ENCODE measurements around the gene SLCO4A1. TPM values are rescaled to one million over a fixed set of nuclear protein-coding genes. Genes with fewer than 3 reads are reported as not detected.

SLCO4A1 gene
- total and polyA plus RNA-seq, 9 donors, result 1.1 to 10.9 (median 3.7) TPM

- H3K4me1 ChIP-seq (ENCODE audit: insufficient read depth), result peaks cover 4% of the 10 kb centered on the region
- intact Hi-C loops (cut with DNase I), result no loop called here
- TF ChIP-seq EP300 (IDR thresholded peaks at IDR 0.05) (no peak), POLR2A (IDR thresholded peaks at IDR 0.05) (no peak), CTCF (IDR thresholded peaks at IDR 0.05) (no peak)
- no peak overlapping the region for H3K27ac ChIP-seq
- 85 to 86% (median 85%) methylated on average over 11 of the region's 11 CpGs for WGBS, 3 donors
- H3K27me3 ChIP-seq, result no peaks in the 10 kb centered on the region
- DNase-seq, result no peak
- no peaks in the 10 kb centered on the region for H3K9me3 ChIP-seq
- H3K36me3 ChIP-seq, result no peaks in the 10 kb centered on the region
- H3K4me3 ChIP-seq, result no peak overlapping the region
These were observed 36.9 kb upstream of the SLCO4A1 start for GRCh38 chr20:62605236-62605943.

GRCh38 chr20:62606016-62606415 lies 36.3 kb upstream of the SLCO4A1 start:
- no peaks in the 10 kb centered on the region for H3K36me3 ChIP-seq
- no peaks in the 10 kb centered on the region for H3K27me3 ChIP-seq
- H3K4me3 ChIP-seq, result no peak overlapping the region
- no peaks in the 10 kb centered on the region for H3K9me3 ChIP-seq
- H3K4me1 ChIP-seq (ENCODE audit: insufficient read depth), result peaks cover 4% of the 10 kb centered on the region
- 41 to 52% (median 45%) methylated on average over 6 of the region's 6 CpGs for WGBS, 3 donors
- no peak for DNase-seq
- no peak overlapping the region for H3K27ac ChIP-seq
- intact Hi-C loops (cut with DNase I), result no loop called here
- TF ChIP-seq CTCF (IDR thresholded peaks at IDR 0.05) (no peak), EP300 (IDR thresholded peaks at IDR 0.05) (no peak), POLR2A (IDR thresholded peaks at IDR 0.05) (no peak)

- WGBS, 3 donors, result 18 to 34% (median 26%) methylated on average over 28 to 31 of the region's 31 CpGs
- Histone ChIP-seq H3K27me3 (no peaks in the 10 kb centered on the region), H3K4me3 (no peak overlapping the region), H3K36me3 (no peaks in the 10 kb centered on the region), H3K9me3 (no peaks in the 10 kb centered on the region), H3K4me1 (ENCODE audit: insufficient read depth) (peaks cover 4% of the 10 kb centered on the region), H3K27ac (no peak overlapping the region)
- TF ChIP-seq CTCF (IDR thresholded peaks at IDR 0.05), result no peak
- TF ChIP-seq POLR2A (IDR thresholded peaks at IDR 0.05), result no peak
- no peak for TF ChIP-seq EP300 (IDR thresholded peaks at IDR 0.05)
- intact Hi-C loops (cut with DNase I), result no loop called here
- peak; percentile 57 to 81 (median 60) for DNase-seq
These were observed 35.6 kb upstream of the SLCO4A1 start for GRCh38 chr20:62606551-62607201.

- no peak overlapping the region for H3K27ac ChIP-seq
- intact Hi-C loops (cut with DNase I), result no loop called here
- H3K36me3 ChIP-seq, result no peaks in the 10 kb centered on the region
- TF ChIP-seq CTCF (IDR thresholded peaks at IDR 0.05) (no peak), EP300 (IDR thresholded peaks at IDR 0.05) (no peak), POLR2A (IDR thresholded peaks at IDR 0.05) (no peak)
- H3K4me1 ChIP-seq (ENCODE audit: insufficient read depth), result peaks cover 4% of the 10 kb centered on the region
- DNase-seq, result no peak
- H3K4me3 ChIP-seq, result no peak overlapping the region
- H3K9me3 ChIP-seq, result no peaks in the 10 kb centered on the region
- 81 to 88% (median 83%) methylated on average over 21 of the region's 21 CpGs for WGBS, 3 donors
- H3K27me3 ChIP-seq, result no peaks in the 10 kb centered on the region
These were observed 34.7 kb upstream of the SLCO4A1 start for GRCh38 chr20:62607366-62608217.

Data from ovary (tissue), 9 donors.